Astrocyte (in vitro differentiated cells and primary cell): ENCODE data around the gene CYTH4.

Experiments
- EZH2 ChIP-seq: IDR thresholded peaks from 2 replicates; pipeline ENCODE4 v1.6.1; 2012; ENCODE audit warnings: mild to moderate bottlenecking, low read length, inconsistent platforms; ENCODE audit not compliant: insufficient read depth
- TF ChIP-seq, protein P1 (sequence below): IDR thresholded peaks from 2 replicates; pipeline ENCODE4 v1.5.1; 2011; ENCODE audit warnings: low read depth, mild to moderate bottlenecking, inconsistent platforms, low read length, moderate library complexity; ENCODE audit not compliant: insufficient read depth

DNA sequence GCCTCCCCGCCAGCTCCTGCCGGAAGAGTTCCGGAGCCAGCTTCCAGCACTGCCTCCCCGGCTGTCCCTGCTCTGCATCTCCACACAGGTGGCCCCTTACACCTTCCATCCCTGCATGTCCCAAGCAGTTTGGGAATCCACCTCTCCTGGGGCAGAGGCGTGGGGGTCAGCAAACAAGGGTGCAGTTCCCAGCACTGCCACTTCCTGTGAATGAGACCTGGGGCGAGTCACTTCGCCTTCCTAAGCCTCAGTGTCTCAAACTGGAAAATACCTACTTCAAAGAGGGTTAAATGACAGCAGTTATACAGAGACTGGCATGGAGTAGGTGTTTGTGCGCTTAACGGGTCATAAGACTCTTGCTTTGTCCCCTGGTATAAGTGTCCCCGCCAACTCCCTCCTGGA lies 5.2 kb downstream of the CYTH4 start:
- TF ChIP-seq, protein P1, sequence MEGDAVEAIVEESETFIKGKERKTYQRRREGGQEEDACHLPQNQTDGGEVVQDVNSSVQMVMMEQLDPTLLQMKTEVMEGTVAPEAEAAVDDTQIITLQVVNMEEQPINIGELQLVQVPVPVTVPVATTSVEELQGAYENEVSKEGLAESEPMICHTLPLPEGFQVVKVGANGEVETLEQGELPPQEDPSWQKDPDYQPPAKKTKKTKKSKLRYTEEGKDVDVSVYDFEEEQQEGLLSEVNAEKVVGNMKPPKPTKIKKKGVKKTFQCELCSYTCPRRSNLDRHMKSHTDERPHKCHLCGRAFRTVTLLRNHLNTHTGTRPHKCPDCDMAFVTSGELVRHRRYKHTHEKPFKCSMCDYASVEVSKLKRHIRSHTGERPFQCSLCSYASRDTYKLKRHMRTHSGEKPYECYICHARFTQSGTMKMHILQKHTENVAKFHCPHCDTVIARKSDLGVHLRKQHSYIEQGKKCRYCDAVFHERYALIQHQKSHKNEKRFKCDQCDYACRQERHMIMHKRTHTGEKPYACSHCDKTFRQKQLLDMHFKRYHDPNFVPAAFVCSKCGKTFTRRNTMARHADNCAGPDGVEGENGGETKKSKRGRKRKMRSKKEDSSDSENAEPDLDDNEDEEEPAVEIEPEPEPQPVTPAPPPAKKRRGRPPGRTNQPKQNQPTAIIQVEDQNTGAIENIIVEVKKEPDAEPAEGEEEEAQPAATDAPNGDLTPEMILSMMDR, result no peak
- TF ChIP-seq EZH2, result no peak
